ENCODE measurements around the gene NAB1. TPM values are rescaled to one million over a fixed set of nuclear protein-coding genes. Genes with fewer than 3 reads are reported as not detected.
"Not testable (repeated sequence)": the region's sequence is repeated elsewhere in the genome, so short reads cannot be mapped to it uniquely, and the experiment has no call there.

Gene NAB1
- total RNA-seq, 1 experiment from 2014 or later: 32.6 TPM

DNA sequence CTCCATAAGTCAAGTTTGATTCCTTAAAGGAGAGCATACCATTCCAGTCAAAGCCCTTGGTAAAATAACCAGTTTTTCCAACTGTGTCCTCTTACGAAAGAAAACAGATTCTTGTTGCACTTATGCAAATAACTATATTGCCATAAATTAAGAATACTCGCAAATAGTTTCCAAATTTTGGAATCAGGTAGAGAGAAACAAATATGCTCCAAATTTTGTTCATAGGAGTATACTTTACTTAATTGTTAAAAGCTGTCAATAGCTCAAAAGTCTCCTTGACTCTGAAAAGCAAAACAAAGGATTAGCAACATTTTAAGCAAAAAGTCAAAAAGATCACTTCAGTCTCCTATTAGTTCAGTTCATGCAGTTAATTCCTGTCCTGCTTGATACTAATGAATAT lies 38.4 kb upstream of the NAB1 start:
- H3K4me1 ChIP-seq (ENCODE audit: insufficient read depth, low read length, poor library complexity, severe bottlenecking); H3K9me3 ChIP-seq (ENCODE audit: low read depth, low read length, poor library complexity, severe bottlenecking); H3K36me3 ChIP-seq (ENCODE audit: insufficient read depth, low read length, poor library complexity, severe bottlenecking); H3K4me3 ChIP-seq (ENCODE audit: low read depth, low read length, poor library complexity, severe bottlenecking); POLR2A ChIA-PET (ENCODE audit: low non-redundant PET); H3K27ac ChIP-seq (ENCODE audit: low read depth, low read length, poor library complexity, severe bottlenecking); CTCF ChIA-PET; BruUV-seq (replicated peaks); DNase-seq (ENCODE audit: low spot score); H3K27me3 ChIP-seq (replicated peaks; ENCODE audit: insufficient read depth, low read depth, low read length, poor library complexity); intact Hi-C loops (cut with micrococcal nuclease; ENCODE audit: unreplicated experiment): not testable (repeated sequence)

DNA sequence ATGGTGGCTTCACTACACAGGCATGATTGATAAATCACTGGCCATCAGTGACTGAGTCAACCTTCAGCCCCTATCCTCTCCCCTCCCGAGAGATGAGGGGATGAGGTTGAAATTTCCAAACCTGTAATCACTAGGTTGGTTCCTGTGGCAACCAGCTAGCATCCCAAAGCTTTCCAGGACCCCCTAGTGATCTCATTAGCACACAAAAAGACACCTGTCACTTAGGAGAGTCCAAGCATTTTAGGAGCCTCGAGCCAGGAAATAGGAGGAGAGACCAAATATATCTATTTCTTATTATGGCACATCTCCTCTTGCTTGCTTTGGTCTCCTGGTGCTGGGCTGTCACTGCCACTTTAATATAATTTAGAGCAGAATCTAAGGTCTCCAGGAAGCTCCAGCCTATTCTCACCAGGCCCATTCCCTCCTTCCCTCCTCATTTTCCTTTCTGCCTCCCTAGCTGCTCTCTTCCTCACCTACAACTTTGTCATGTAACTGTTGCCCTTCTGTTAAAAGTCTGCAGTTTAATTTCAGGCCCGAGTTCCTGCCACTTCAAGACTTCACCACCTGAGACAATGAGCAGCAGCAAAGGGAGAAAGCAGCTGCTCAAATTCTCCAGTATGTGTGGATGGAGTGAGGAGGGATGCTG lies 33.2 kb upstream of the NAB1 start:
- POLR2A ChIA-PET (ENCODE audit: low non-redundant PET): no interaction called here
- no TSS peak for BruUV-seq (replicated peaks)
- no peaks in the 10 kb centered on the region for H3K36me3 ChIP-seq (ENCODE audit: insufficient read depth, low read length, poor library complexity, severe bottlenecking)
- no peak for DNase-seq (ENCODE audit: low spot score)
- H3K4me1 ChIP-seq (ENCODE audit: insufficient read depth, low read length, poor library complexity, severe bottlenecking): no peaks in the 10 kb centered on the region
- CTCF ChIA-PET: no interaction called here
- no peak overlapping the region for H3K27ac ChIP-seq (ENCODE audit: low read depth, low read length, poor library complexity, severe bottlenecking)
- intact Hi-C loops (cut with micrococcal nuclease; ENCODE audit: unreplicated experiment): no loop called here
- no peaks in the 10 kb centered on the region for H3K27me3 ChIP-seq (replicated peaks; ENCODE audit: insufficient read depth, low read depth, low read length, poor library complexity)
- TF ChIP-seq, protein P1, sequence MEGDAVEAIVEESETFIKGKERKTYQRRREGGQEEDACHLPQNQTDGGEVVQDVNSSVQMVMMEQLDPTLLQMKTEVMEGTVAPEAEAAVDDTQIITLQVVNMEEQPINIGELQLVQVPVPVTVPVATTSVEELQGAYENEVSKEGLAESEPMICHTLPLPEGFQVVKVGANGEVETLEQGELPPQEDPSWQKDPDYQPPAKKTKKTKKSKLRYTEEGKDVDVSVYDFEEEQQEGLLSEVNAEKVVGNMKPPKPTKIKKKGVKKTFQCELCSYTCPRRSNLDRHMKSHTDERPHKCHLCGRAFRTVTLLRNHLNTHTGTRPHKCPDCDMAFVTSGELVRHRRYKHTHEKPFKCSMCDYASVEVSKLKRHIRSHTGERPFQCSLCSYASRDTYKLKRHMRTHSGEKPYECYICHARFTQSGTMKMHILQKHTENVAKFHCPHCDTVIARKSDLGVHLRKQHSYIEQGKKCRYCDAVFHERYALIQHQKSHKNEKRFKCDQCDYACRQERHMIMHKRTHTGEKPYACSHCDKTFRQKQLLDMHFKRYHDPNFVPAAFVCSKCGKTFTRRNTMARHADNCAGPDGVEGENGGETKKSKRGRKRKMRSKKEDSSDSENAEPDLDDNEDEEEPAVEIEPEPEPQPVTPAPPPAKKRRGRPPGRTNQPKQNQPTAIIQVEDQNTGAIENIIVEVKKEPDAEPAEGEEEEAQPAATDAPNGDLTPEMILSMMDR (conservative IDR thresholded peaks at IDR 0.05; ENCODE audit: low read depth, low read length): no peak
- TF ChIP-seq EZH2 (IDR thresholded peaks at IDR 0.05; ENCODE audit: borderline replicate concordance, low read depth, low read length, poor library complexity, severe bottlenecking): no peak
- no peaks in the 10 kb centered on the region for H3K9me3 ChIP-seq (ENCODE audit: low read depth, low read length, poor library complexity, severe bottlenecking)
- no peak overlapping the region for H3K4me3 ChIP-seq (ENCODE audit: low read depth, low read length, poor library complexity, severe bottlenecking)

DNA sequence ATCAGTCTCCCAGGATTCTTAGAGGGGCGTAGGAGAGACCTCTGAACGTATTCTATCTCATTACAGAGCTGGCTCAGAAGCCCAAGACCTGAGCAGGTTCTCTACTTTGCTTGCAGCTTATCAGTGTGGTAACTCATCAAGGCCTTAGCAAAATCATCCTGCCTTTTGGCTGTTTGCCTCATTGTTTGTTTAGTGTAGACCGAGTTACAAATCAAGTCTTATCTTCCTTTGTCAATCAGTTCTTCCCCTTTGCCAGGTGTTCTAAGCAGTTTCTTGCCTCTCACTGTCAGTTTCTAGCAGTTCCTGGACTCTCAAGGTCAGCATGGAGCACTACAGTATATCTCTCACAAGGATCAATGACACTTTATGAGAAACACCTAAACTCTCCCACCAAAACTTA lies 30.9 kb upstream of the NAB1 start:
- Histone ChIP-seq H3K36me3 (ENCODE audit: insufficient read depth, low read length, poor library complexity, severe bottlenecking) (no peaks in the 10 kb centered on the region), H3K27ac (ENCODE audit: low read depth, low read length, poor library complexity, severe bottlenecking) (no peak overlapping the region), H3K27me3 (replicated peaks; ENCODE audit: insufficient read depth, low read depth, low read length, poor library complexity) (no peaks in the 10 kb centered on the region), H3K4me3 (ENCODE audit: low read depth, low read length, poor library complexity, severe bottlenecking) (no peak overlapping the region), H3K9me3 (ENCODE audit: low read depth, low read length, poor library complexity, severe bottlenecking) (no peaks in the 10 kb centered on the region), H3K4me1 (ENCODE audit: insufficient read depth, low read length, poor library complexity, severe bottlenecking) (no peaks in the 10 kb centered on the region)
- CTCF ChIA-PET: no interaction called here
- no peak for TF ChIP-seq EZH2 (IDR thresholded peaks at IDR 0.05; ENCODE audit: borderline replicate concordance, low read depth, low read length, poor library complexity, severe bottlenecking)
- TF ChIP-seq, protein P1 (conservative IDR thresholded peaks at IDR 0.05; ENCODE audit: low read depth, low read length): no peak
- POLR2A ChIA-PET (ENCODE audit: low non-redundant PET): no interaction called here
- intact Hi-C loops (cut with micrococcal nuclease; ENCODE audit: unreplicated experiment): no loop called here
- no TSS peak for BruUV-seq (replicated peaks)
- DNase-seq (ENCODE audit: low spot score): no peak

DNA sequence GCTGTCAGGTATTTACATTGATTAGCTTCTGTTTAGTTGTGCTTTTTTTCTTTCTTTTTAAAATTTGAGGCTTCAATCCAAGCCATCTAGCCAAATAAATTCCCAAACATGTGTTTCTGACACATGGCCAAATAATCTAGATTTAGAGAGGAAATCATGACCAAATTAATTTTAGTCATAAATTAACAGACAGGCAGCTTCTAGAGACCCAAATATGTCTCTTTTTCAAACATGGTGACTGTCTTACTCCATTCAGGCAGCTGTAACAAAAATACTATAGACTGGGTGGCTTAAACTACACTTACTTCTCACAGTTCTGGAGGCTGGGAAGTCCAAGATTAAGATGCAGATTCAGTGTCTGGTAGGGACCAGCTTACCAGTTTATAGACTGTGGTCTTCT lies 23.2 kb upstream of the NAB1 start:
- H3K27me3 ChIP-seq (replicated peaks; ENCODE audit: insufficient read depth, low read depth, low read length, poor library complexity): no peaks in the 10 kb centered on the region
- peaks cover 9% of the 10 kb centered on the region for H3K9me3 ChIP-seq (ENCODE audit: low read depth, low read length, poor library complexity, severe bottlenecking)
- peaks cover 8% of the 10 kb centered on the region for H3K4me1 ChIP-seq (ENCODE audit: insufficient read depth, low read length, poor library complexity, severe bottlenecking)
- intact Hi-C loops (cut with micrococcal nuclease; ENCODE audit: unreplicated experiment): no loop called here
- no peak overlapping the region for H3K27ac ChIP-seq (ENCODE audit: low read depth, low read length, poor library complexity, severe bottlenecking)
- TF ChIP-seq, protein P1 (conservative IDR thresholded peaks at IDR 0.05; ENCODE audit: low read depth, low read length): no peak
- TF ChIP-seq EZH2 (IDR thresholded peaks at IDR 0.05; ENCODE audit: borderline replicate concordance, low read depth, low read length, poor library complexity, severe bottlenecking): no peak
- no peak overlapping the region for H3K4me3 ChIP-seq (ENCODE audit: low read depth, low read length, poor library complexity, severe bottlenecking)
- no peak for DNase-seq (ENCODE audit: low spot score)
- BruUV-seq (replicated peaks): no TSS peak
- CTCF ChIA-PET: no interaction called here
- POLR2A ChIA-PET (ENCODE audit: low non-redundant PET): no interaction called here
- no peaks in the 10 kb centered on the region for H3K36me3 ChIP-seq (ENCODE audit: insufficient read depth, low read length, poor library complexity, severe bottlenecking)
